ENCODE results near the gene MSANTD2. TPM values are rescaled to one million over a fixed set of nuclear protein-coding genes. Genes with fewer than 3 reads are reported as not detected.

MSANTD2 gene
- total and polyA plus RNA-seq, 2 donors (not counting 1 experiment from before 2014, with no cell fraction given): 11.1 to 26.8 TPM

DNA sequence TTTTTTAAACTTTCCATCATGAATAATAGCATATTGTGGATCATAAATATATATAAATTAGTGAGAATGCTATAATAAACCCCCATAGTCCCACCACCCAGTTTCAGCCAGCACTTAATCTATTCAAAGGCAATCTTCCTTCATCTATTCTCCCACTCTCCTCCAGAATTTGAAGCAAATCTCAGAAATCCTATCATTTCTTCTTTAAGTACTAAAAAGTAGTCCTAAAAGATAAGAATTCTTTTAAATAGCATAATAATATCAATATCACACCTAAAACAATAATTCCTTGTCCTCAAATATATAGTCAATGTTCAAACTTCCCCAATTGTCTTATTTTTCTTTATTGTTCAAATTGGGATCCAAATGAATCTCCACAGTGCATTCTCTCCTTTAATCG lies 40.5 kb upstream of the MSANTD2 start:
- Histone ChIP-seq H3K9me3 (ENCODE audit: control extremely low read depth in 1 of 3, control insufficient read depth in 2 of 3, insufficient read depth in 1 of 3, low read length in 2 of 3) (peaks cover 0 to 4% (median 0%) of the 10 kb centered on the region in 3 donors), H3K27me3 (replicated peaks in 1 of 4; ENCODE audit: control extremely low read depth in 1 of 4, control insufficient read depth in 3 of 4, insufficient read depth in 4 of 4, low read length in 3 of 4) (peaks cover 0 to 82% (median 68%) of the 10 kb centered on the region in 4 experiments), H3K4me3 (ENCODE audit: control extremely low read depth in 1 of 5, extremely low read depth in 1 of 5, insufficient read depth in 1 of 5, low read depth in 2 of 5, low read length in 4 of 5) (no peak overlapping the region), H2AFZ (ENCODE audit: insufficient read depth, low read depth, low read length, poor library complexity, severe bottlenecking) (no peak overlapping the region), H3K79me2 (ENCODE audit: control insufficient read depth, insufficient read depth, low read length) (no peaks in the 10 kb centered on the region), H3K4me1 (ENCODE audit: control insufficient read depth in 2 of 2, insufficient read depth in 2 of 2, low read length in 2 of 2) (peaks cover 24 to 41% of the 10 kb centered on the region in 2 donors), H3K36me3 (replicated peaks in 1 of 2; ENCODE audit: control extremely low read depth in 1 of 2, control insufficient read depth in 1 of 2, extremely low read depth in 1 of 2, insufficient read depth in 2 of 2, low read length in 1 of 2) (no peaks in the 10 kb centered on the region), H3K27ac (ENCODE audit: low read length in 2 of 2) (no peak overlapping the region), H3K9ac (ENCODE audit: low read length) (no peak overlapping the region), H4K20me1 (ENCODE audit: control insufficient read depth, insufficient read depth, low read length, poor library complexity, severe bottlenecking) (no peaks in the 10 kb centered on the region), H3K4me2 (replicated peaks; ENCODE audit: low read depth, low read length, poor library complexity, severe bottlenecking) (no peak overlapping the region)
- intact Hi-C loops (cut with micrococcal nuclease): no loop called here
- DNase-seq (no peak), ATAC-seq (ENCODE audit: low read depth) (no peak)
- Mint-ChIP-seq H3K27me3 (peaks cover 71% of the 10 kb centered on the region), H3K4me3 (no peak overlapping the region), H3K4me1 (peaks cover 18% of the 10 kb centered on the region), H3K9me3 (ENCODE audit: insufficient read depth) (no peaks in the 10 kb centered on the region), H3K27ac (no peak overlapping the region)
- POLR2A ChIA-PET: no interaction called here
- TF ChIP-seq, protein P1, sequence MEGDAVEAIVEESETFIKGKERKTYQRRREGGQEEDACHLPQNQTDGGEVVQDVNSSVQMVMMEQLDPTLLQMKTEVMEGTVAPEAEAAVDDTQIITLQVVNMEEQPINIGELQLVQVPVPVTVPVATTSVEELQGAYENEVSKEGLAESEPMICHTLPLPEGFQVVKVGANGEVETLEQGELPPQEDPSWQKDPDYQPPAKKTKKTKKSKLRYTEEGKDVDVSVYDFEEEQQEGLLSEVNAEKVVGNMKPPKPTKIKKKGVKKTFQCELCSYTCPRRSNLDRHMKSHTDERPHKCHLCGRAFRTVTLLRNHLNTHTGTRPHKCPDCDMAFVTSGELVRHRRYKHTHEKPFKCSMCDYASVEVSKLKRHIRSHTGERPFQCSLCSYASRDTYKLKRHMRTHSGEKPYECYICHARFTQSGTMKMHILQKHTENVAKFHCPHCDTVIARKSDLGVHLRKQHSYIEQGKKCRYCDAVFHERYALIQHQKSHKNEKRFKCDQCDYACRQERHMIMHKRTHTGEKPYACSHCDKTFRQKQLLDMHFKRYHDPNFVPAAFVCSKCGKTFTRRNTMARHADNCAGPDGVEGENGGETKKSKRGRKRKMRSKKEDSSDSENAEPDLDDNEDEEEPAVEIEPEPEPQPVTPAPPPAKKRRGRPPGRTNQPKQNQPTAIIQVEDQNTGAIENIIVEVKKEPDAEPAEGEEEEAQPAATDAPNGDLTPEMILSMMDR (IDR thresholded peaks at IDR 0.05): no peak
- TF ChIP-seq EZH2 (IDR thresholded peaks at IDR 0.05; ENCODE audit: borderline replicate concordance, insufficient read depth, low read depth, low read length, poor library complexity, severe bottlenecking): no peak
- no CpG with 5 or more reads among the region's 1 CpG for WGBS (ENCODE audit: insufficient coverage)
- CTCF ChIA-PET: interaction anchor here (5.2 to 10.0 kb wide), 2 partner anchors 169 to 198 kb away, joined by 61 to 155 read pairs; partner anchors contain the start of genes SIAE and SPA17

GRCh38 chr11:124839972-124840621 lies 39.9 kb upstream of the MSANTD2 start:
- Mint-ChIP-seq H3K9me3 (ENCODE audit: insufficient read depth) (no peaks in the 10 kb centered on the region), H3K27ac (no peak overlapping the region), H3K4me3 (peak overlapping the region; percentile 30), H3K27me3 (peaks cover 66% of the 10 kb centered on the region), H3K4me1 (peaks cover 18% of the 10 kb centered on the region)
- no peaks in the 10 kb centered on the region for H3K79me2 ChIP-seq (ENCODE audit: control insufficient read depth, insufficient read depth, low read length)
- peak; percentile 36 for DNase-seq
- intact Hi-C loops (cut with micrococcal nuclease): loop anchor here (5.0 kb wide), 2 partner anchors 37 to 423 kb away; no protein-coding TSS in a partner anchor
- peak overlapping the region in 3 of 5 experiments; percentile 39 to 57 (median 41) for H3K4me3 ChIP-seq (ENCODE audit: control extremely low read depth in 1 of 5, extremely low read depth in 1 of 5, insufficient read depth in 1 of 5, low read depth in 2 of 5, low read length in 4 of 5)
- no peaks in the 10 kb centered on the region for H4K20me1 ChIP-seq (ENCODE audit: control insufficient read depth, insufficient read depth, low read length, poor library complexity, severe bottlenecking)
- peaks cover 0 to 4% (median 0%) of the 10 kb centered on the region in 3 donors for H3K9me3 ChIP-seq (ENCODE audit: control extremely low read depth in 1 of 3, control insufficient read depth in 2 of 3, insufficient read depth in 1 of 3, low read length in 2 of 3)
- ChIA-PET CTCF (interaction anchor here (5.2 to 10.0 kb wide), 2 partner anchors 169 to 198 kb away, joined by 61 to 155 read pairs; partner anchors contain the start of genes SIAE and SPA17), POLR2A (no interaction called here)
- TF ChIP-seq, protein P1 (IDR thresholded peaks at IDR 0.05): no peak
- no peak for TF ChIP-seq EZH2 (IDR thresholded peaks at IDR 0.05; ENCODE audit: borderline replicate concordance, insufficient read depth, low read depth, low read length, poor library complexity, severe bottlenecking)
- peak overlapping the region; percentile 89 for H3K4me2 ChIP-seq (replicated peaks; ENCODE audit: low read depth, low read length, poor library complexity, severe bottlenecking)
- H3K4me1 ChIP-seq (ENCODE audit: control insufficient read depth in 2 of 2, insufficient read depth in 2 of 2, low read length in 2 of 2): peaks cover 24 to 41% of the 10 kb centered on the region in 2 donors
- peak overlapping the region; percentile 52 for H3K9ac ChIP-seq (ENCODE audit: low read length)
- ATAC-seq (ENCODE audit: low read depth): no peak
- H2AFZ ChIP-seq (ENCODE audit: insufficient read depth, low read depth, low read length, poor library complexity, severe bottlenecking): peak overlapping the region; percentile 64
- peaks cover 0 to 79% (median 65%) of the 10 kb centered on the region in 4 experiments for H3K27me3 ChIP-seq (replicated peaks in 1 of 4; ENCODE audit: control extremely low read depth in 1 of 4, control insufficient read depth in 3 of 4, insufficient read depth in 4 of 4, low read length in 3 of 4)
- H3K27ac ChIP-seq (ENCODE audit: low read length in 2 of 2): no peak overlapping the region
- no peaks in the 10 kb centered on the region for H3K36me3 ChIP-seq (replicated peaks in 1 of 2; ENCODE audit: control extremely low read depth in 1 of 2, control insufficient read depth in 1 of 2, extremely low read depth in 1 of 2, insufficient read depth in 2 of 2, low read length in 1 of 2)
- 4% methylated on average over 13 of the region's 20 CpGs for WGBS (ENCODE audit: insufficient coverage)

Measured in B cell (primary cell).